GM12878 (cell line): ENCODE data around the gene RPS6KA3. TPM values are rescaled to one million over a fixed set of nuclear protein-coding genes. Genes with fewer than 3 reads are reported as not detected.

Source experiments
- CHD4 ChIP-seq: fragments of 200-600 bp; sonication (generic); IDR thresholded peaks from 2 replicates; pipeline ENCODE4 v1.6.1; 2016; ENCODE audit warnings: mild to moderate bottlenecking
- IRF5 ChIP-seq: fragments of 450-650 bp; IDR thresholded peaks from 2 replicates; pipeline ENCODE4 v1.6.1; 2017; ENCODE audit warnings: borderline replicate concordance
- MTA3 ChIP-seq: IDR thresholded peaks from 2 replicates; pipeline ENCODE4 v1.6.1; 2012; ENCODE audit warnings: low read length, inconsistent platforms, borderline replicate concordance
- PRDM15 ChIP-seq: fragments of 450-650 bp; formaldehyde crosslinking; IDR thresholded peaks from 2 replicates; pipeline ENCODE4 v1.4.0; 2020; ENCODE audit warnings: mild to moderate bottlenecking, moderate library complexity
- YBX1 ChIP-seq: fragments of 450-650 bp; IDR thresholded peaks from 2 replicates; pipeline ENCODE4 v1.6.1; 2016; ENCODE audit warnings: antibody characterized with exemption
- polyA plus RNA-seq, 11 experiments: library from polyadenylated mRNA; depleted of rRNA in 4 of 11; unstranded in 6 of 11; stranded (reverse) in 5 of 11; fragments of >200 nt; fragmentation: Nextera tagmentation in 4 of 11; fragmentation: Illumina TruSeq in 1 of 11; extraction: Ambion mirVana in 4 of 11; extraction: Trizol in 1 of 11; gene quantifications; 1 replicate in 1 of 11; 2 replicates in 10 of 11; pipeline versions ENCODE4 v1.2.1 to v1.2.3, GENCODE V29; 2011 to 2016; ENCODE audit warnings: inconsistent platforms in 2 of 11, missing spikeins in 2 of 11, low read depth in 1 of 11
- total RNA-seq, 4 experiments: library from RNA; depleted of rRNA in 3 of 4; stranded (reverse); fragments of >200 nt in 3 of 4; fragmentation: Illumina TruSeq in 1 of 4; extraction: Trizol in 1 of 4; gene quantifications; 2 replicates each; pipeline versions ENCODE4 v1.2.1 to v1.2.3, GENCODE V29; 2013 to 2021
- TF ChIP-seq, protein P1 (sequence below): IDR thresholded peaks from 2 replicates; pipeline ENCODE4 v1.6.1; 2011; ENCODE audit warnings: borderline replicate concordance, low read depth, mild to moderate bottlenecking, moderate library complexity, low read length; ENCODE audit not compliant: insufficient read depth, poor library complexity, severe bottlenecking

The RPS6KA3 gene
- total and polyA plus RNA-seq, 10 of the 15 experiments (the other 5 are each of a cell fraction or from before 2014, with no cell fraction given) = 2.8 to 35.6 (median 15.8) TPM

- TF ChIP-seq, protein P1, sequence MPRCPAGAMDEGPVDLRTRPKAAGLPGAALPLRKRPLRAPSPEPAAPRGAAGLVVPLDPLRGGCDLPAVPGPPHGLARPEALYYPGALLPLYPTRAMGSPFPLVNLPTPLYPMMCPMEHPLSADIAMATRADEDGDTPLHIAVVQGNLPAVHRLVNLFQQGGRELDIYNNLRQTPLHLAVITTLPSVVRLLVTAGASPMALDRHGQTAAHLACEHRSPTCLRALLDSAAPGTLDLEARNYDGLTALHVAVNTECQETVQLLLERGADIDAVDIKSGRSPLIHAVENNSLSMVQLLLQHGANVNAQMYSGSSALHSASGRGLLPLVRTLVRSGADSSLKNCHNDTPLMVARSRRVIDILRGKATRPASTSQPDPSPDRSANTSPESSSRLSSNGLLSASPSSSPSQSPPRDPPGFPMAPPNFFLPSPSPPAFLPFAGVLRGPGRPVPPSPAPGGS = no peak
- no peak for TF ChIP-seq YBX1
- TF ChIP-seq CHD4 = no peak
- TF ChIP-seq IRF5 = no peak
- TF ChIP-seq PRDM15 (CRISPR knock-in tag) = no peak
- no peak for TF ChIP-seq MTA3
These were observed 41.2 kb downstream of the RPS6KA3 start (continued) for GRCh38 chrX:20225488-20225833.
